ENCODE data around the gene TOX2.

The TOX2 gene

DNA sequence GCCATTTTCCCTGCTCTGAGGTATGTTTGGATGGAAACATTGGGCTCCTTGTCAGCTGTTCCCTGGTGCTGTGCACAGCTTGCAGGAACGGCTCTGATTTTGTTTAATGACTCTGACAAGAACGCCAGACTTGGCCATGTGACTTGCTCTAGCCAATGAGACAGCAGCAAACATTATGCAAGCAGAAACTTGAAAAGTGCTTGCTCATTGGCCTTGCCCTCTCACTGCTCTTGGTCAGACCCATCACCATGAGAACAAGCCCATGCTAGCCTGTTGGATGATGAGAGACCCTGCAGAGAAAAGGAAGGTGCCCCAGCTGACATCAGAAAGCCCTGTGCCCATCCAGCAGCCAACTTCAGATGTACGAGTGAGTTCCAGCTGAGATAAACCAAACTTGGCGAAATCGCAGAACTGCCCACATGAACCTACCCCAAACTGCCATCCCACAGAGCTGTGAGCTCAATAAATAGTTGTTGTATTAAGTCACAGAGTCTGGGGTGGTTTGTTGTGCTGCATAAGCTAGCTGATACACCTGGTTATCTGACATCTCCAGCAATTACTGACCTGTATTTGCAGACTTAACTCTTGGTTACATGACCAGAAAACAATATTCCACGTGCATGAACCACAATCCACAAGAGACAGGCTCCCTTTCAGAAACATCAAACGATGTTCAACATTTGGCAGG, 175.5 kb downstream of the TOX2 start (continued):
- TF ChIP-seq, protein P1, sequence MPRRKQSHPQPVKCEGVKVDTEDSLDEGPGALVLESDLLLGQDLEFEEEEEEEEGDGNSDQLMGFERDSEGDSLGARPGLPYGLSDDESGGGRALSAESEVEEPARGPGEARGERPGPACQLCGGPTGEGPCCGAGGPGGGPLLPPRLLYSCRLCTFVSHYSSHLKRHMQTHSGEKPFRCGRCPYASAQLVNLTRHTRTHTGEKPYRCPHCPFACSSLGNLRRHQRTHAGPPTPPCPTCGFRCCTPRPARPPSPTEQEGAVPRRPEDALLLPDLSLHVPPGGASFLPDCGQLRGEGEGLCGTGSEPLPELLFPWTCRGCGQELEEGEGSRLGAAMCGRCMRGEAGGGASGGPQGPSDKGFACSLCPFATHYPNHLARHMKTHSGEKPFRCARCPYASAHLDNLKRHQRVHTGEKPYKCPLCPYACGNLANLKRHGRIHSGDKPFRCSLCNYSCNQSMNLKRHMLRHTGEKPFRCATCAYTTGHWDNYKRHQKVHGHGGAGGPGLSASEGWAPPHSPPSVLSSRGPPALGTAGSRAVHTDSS (tag by site-specific recombination; IDR thresholded peaks at IDR 0.05), result no peak
- no peak for TF ChIP-seq ZNF514 (tag by site-specific recombination; IDR thresholded peaks at IDR 0.05)
- TF ChIP-seq BCL11B (tag by site-specific recombination; IDR thresholded peaks at IDR 0.05; ENCODE audit: low read depth), result no peak
- no peak for TF ChIP-seq ZNF785 (tag by site-specific recombination; IDR thresholded peaks at IDR 0.05)
- no peak for TF ChIP-seq KLF1 (tag by site-specific recombination; IDR thresholded peaks at IDR 0.05)
- no peak for TF ChIP-seq ZFP3 (tag by site-specific recombination; IDR thresholded peaks at IDR 0.05; ENCODE audit: low read depth)
- TF ChIP-seq ZNF830 (tag by site-specific recombination; IDR thresholded peaks at IDR 0.05; ENCODE audit: low read depth), result no peak
- TF ChIP-seq ZNF221 (tag by site-specific recombination; IDR thresholded peaks at IDR 0.05; ENCODE audit: borderline replicate concordance), result no peak
- TF ChIP-seq ZFP41 (tag by site-specific recombination; IDR thresholded peaks at IDR 0.05; ENCODE audit: borderline replicate concordance), result no peak
- TF ChIP-seq ZNF544 (tag by site-specific recombination; IDR thresholded peaks at IDR 0.05), result no peak
- no peak for TF ChIP-seq ZNF473 (tag by site-specific recombination; IDR thresholded peaks at IDR 0.05)
- no peak for TF ChIP-seq ZNF18 (tag by site-specific recombination; IDR thresholded peaks at IDR 0.05)
- TF ChIP-seq SCRT1 (tag by site-specific recombination; IDR thresholded peaks at IDR 0.05; ENCODE audit: borderline replicate concordance), result no peak
- TF ChIP-seq ZNF223 (tag by site-specific recombination; IDR thresholded peaks at IDR 0.05), result no peak
- no peak for TF ChIP-seq AEBP2 (tag by site-specific recombination; IDR thresholded peaks at IDR 0.05; ENCODE audit: borderline replicate concordance)
- TF ChIP-seq ZNF280C (tag by site-specific recombination; IDR thresholded peaks at IDR 0.05), result no peak
- no peak for TF ChIP-seq ZNF426 (tag by site-specific recombination; IDR thresholded peaks at IDR 0.05)
- TF ChIP-seq ZNF341 (tag by site-specific recombination; IDR thresholded peaks at IDR 0.05; ENCODE audit: low read depth), result peak; percentile 84
- no peak for TF ChIP-seq ZNF202 (tag by site-specific recombination; IDR thresholded peaks at IDR 0.05; ENCODE audit: borderline replicate concordance)
- no peak for TF ChIP-seq ZNF660 (tag by site-specific recombination; IDR thresholded peaks at IDR 0.05)
- TF ChIP-seq SETDB1 (IDR thresholded peaks at IDR 0.05; ENCODE audit: insufficient read length, low read length), result peak; percentile 13
- TF ChIP-seq SP2 (tag by site-specific recombination; IDR thresholded peaks at IDR 0.05), result peak; percentile 19; the same call in 1 of the 2 replicates
- TF ChIP-seq IKZF3 (tag by site-specific recombination; IDR thresholded peaks at IDR 0.05), result no peak
- no peak for TF ChIP-seq MEIS1 (CRISPR knock-in tag; IDR thresholded peaks at IDR 0.05; ENCODE audit: borderline replicate concordance)
- TF ChIP-seq ZNF837 (tag by site-specific recombination; IDR thresholded peaks at IDR 0.05), result no peak
- TF ChIP-seq, protein P2, sequence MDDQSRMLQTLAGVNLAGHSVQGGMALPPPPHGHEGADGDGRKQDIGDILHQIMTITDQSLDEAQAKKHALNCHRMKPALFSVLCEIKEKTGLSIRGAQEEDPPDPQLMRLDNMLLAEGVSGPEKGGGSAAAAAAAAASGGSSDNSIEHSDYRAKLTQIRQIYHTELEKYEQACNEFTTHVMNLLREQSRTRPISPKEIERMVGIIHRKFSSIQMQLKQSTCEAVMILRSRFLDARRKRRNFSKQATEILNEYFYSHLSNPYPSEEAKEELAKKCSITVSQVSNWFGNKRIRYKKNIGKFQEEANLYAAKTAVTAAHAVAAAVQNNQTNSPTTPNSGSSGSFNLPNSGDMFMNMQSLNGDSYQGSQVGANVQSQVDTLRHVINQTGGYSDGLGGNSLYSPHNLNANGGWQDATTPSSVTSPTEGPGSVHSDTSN (CRISPR knock-in tag; IDR thresholded peaks at IDR 0.05), result no peak
- TF ChIP-seq ZNF239 (tag by site-specific recombination; IDR thresholded peaks at IDR 0.05), result no peak
- no peak for TF ChIP-seq MZF1 (tag by site-specific recombination; IDR thresholded peaks at IDR 0.05; ENCODE audit: borderline replicate concordance)
- no peak for TF ChIP-seq PRDM4 (tag by site-specific recombination; IDR thresholded peaks at IDR 0.05)
- no peak for TF ChIP-seq SP3 (tag by site-specific recombination; IDR thresholded peaks at IDR 0.05)
- 0 out of 2 replicates have a peak, but pooled peaks have one; percentile 27 for TF ChIP-seq ZNF664 (tag by site-specific recombination; IDR thresholded peaks at IDR 0.05)

Data from HEK293 (cell line).